MCF 10A (cell line): ENCODE results near the gene PARD3. TPM values are rescaled to one million over a fixed set of nuclear protein-coding genes. Genes with fewer than 3 reads are reported as not detected.

ENCODE experiments used
- BruUV-seq: library from RNA; stranded (reverse); fragments of 400-500 nt; replicated peaks from 2 replicates; lab custom pipeline; 2021; lab: Mats Ljungman, UMichigan
- CTCF ChIA-PET: fragments of 300-600 bp; sonication (Branson Sonifier 250); formaldehyde crosslinking; extraction: SDS; loops from one replicate; lab custom pipeline; 2021; ENCODE audit warnings: antibody characterized with exemption, inconsistent platforms; lab: Yijun Ruan, JAX
- POLR2A ChIA-PET: fragments of 300-600, 350-650 bp; sonication (Branson Sonifier 250); formaldehyde crosslinking; extraction: SDS; loops from one replicate; lab custom pipeline; 2020; ENCODE audit warnings: antibody characterized with exemption, inconsistent platforms; lab: Yijun Ruan, JAX
- DNase-seq: peaks from one replicate; pipeline ENCODE4 v3.0.0-alpha.2; 2018; ENCODE audit not compliant: unreplicated experiment
- H3K27ac Mint-ChIP-seq: one replicate; pipeline ENCODE4 v1.8.0; 2022; ENCODE audit warnings: mild to moderate bottlenecking, low read depth, mixed read lengths; ENCODE audit not compliant: unreplicated experiment
- H3K27me3 Mint-ChIP-seq: one replicate; pipeline ENCODE4 v1.8.0; 2022; ENCODE audit warnings: mixed read lengths; ENCODE audit not compliant: insufficient read depth, unreplicated experiment
- H3K36me3 Mint-ChIP-seq: one replicate; pipeline ENCODE4 v1.8.0; 2022; ENCODE audit warnings: mild to moderate bottlenecking, moderate library complexity, mixed read lengths; ENCODE audit not compliant: insufficient read depth, unreplicated experiment
- H3K4me1 Mint-ChIP-seq: one replicate; pipeline ENCODE4 v1.8.0; 2022; ENCODE audit warnings: mixed read lengths; ENCODE audit not compliant: insufficient read depth, unreplicated experiment
- H3K4me3 Mint-ChIP-seq: one replicate; pipeline ENCODE4 v1.8.0; 2022; ENCODE audit warnings: mild to moderate bottlenecking, moderate library complexity, mixed read lengths; ENCODE audit not compliant: unreplicated experiment
- H3K9me3 Mint-ChIP-seq: one replicate; pipeline ENCODE4 v1.8.0; 2022; ENCODE audit warnings: mixed read lengths; ENCODE audit not compliant: unreplicated experiment
- CTCF ChIP-seq: fragments of 200-600 bp; IDR thresholded peaks from one replicate; pipeline ENCODE4 v1.8.0; 2022; ENCODE audit warnings: antibody characterized with exemption, mild to moderate bottlenecking; ENCODE audit not compliant: unreplicated experiment
- intact Hi-C: fragments of 100-400 bp; cut with micrococcal nuclease; formaldehyde crosslinking; loops from 2 replicates; pipeline ENCODE4 v1.14.1; 2022
- total RNA-seq: library from RNA; stranded (reverse); gene quantifications from 2 replicates; pipeline ENCODE4 v1.2.3, GENCODE V29; 2022

Gene PARD3
- total RNA-seq, 1 experiment from 2014 or later: 70.0 TPM

DNA sequence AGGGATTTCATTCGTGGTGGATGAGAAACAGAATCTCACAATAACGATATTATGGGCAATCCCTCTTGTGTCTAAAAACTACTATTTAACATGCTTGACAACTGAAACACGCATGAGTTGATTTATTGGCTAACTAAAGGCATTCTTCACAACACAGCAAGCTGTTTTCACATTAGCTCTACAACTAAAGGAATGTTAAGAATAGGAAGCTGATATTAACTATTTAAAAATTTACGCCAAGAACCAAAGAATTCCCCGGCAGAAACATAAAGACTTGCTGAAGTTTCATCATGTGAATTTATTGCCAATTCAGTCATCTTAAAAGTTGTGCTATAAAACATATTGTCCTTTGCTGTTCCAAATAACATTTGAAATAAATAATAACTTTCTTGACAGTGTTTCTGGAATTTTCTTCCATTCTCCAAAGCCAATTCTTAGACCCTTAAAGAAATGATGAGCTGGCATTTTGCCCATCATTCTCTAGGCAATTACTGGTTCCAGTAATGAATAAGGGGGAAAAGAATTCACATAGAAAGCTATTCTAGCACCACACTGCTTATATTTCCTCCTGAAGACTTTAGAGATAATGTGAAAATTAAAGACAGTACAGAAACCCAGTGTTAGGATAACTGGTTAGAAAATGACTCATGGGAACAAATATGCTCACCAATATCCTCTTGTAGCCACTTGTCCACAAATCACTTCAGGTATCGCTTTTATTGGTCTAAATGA, 233.1 kb downstream of the PARD3 start:
- intact Hi-C loops: loop anchor here (5.0 kb wide), 2 partner anchors 55 kb away; no protein-coding TSS in a partner anchor

DNA sequence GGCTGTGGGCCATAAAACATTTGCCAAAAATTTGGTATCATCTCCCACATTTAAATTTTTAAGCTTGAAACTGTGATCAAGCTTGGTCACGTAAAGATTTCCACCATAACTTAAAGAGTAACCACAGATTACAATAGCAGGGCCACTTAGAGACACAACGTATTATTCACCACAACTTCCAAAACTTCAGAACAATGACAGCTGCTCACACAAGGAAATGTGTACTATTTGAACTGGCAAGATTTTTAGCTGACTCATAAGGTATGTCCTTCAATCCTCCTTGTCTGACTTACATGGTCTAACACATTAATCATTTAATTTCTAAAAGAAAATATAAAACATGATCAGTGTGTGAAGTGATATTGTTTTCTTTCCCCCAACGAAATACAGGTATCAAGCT, 234.5 kb downstream of the PARD3 start:
- H3K4me3 Mint-ChIP-seq: peak overlapping the region; percentile 38
- peaks cover 20% of the 10 kb centered on the region for H3K36me3 Mint-ChIP-seq
- ChIA-PET POLR2A (interaction anchor here (0.7 to 1.7 kb wide), 4 partner anchors 12 to 41 kb away, joined by 3 to 5 read pairs (median 4); no protein-coding TSS in a partner anchor), CTCF (interaction anchor here (0.6 kb wide), 1 partner anchor 1291 kb away, joined by 4 read pairs; no protein-coding TSS in a partner anchor)
- peak overlapping the region; percentile 88 for H3K27ac Mint-ChIP-seq
- H3K4me1 Mint-ChIP-seq: peaks cover 42% of the 10 kb centered on the region
- no peaks in the 10 kb centered on the region for H3K27me3 Mint-ChIP-seq
- peak; percentile 82 for DNase-seq
- intact Hi-C loops: loop anchor here (5.0 kb wide), 2 partner anchors 53 to 57 kb away; no protein-coding TSS in a partner anchor
- no TSS peak for BruUV-seq
- no peak for TF ChIP-seq CTCF
- H3K9me3 Mint-ChIP-seq: no peaks in the 10 kb centered on the region

More for the DNA sequence above, 233.1 kb downstream of the PARD3 start:
- H3K36me3 Mint-ChIP-seq: peaks cover 11% of the 10 kb centered on the region
- peak; percentile 37 for DNase-seq
- H3K27me3 Mint-ChIP-seq: no peaks in the 10 kb centered on the region
- no TSS peak for BruUV-seq
- H3K4me1 Mint-ChIP-seq: peaks cover 43% of the 10 kb centered on the region
- ChIA-PET POLR2A (interaction anchor here (1.0 to 1.7 kb wide), 2 partner anchors 12 to 38 kb away, joined by 3 to 5 read pairs; no protein-coding TSS in a partner anchor), CTCF (interaction anchor here (0.5 to 0.6 kb wide), 3 partner anchors 44 to 459 kb away, joined by 3 to 4 read pairs (median 4); no protein-coding TSS in a partner anchor)
- no peak for TF ChIP-seq CTCF
- H3K27ac Mint-ChIP-seq: peak overlapping the region; percentile 88
- H3K4me3 Mint-ChIP-seq: peak overlapping the region; percentile 31
- H3K9me3 Mint-ChIP-seq: no peaks in the 10 kb centered on the region

DNA sequence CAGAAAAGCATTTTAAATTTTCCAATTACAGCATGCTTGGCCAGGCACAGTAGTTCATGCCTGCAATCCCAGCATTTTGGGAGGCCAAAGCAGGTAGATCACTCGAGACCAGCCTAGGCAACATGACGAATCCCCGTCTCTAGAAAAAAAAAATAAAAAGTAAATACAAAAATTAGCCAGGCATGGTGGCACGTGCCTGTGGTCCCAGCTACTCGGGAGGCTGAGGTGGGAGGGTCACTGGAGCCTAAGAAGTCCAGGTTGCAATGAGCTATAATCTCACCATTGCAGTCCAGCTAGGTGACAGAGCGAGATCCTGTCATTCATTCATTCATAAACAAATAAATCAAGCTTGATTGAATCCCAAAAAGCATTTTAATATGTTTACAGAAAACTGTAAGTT, 234.9 kb downstream of the PARD3 start:
- intact Hi-C loops: loop anchor here (5.0 kb wide), 2 partner anchors 53 to 57 kb away; no protein-coding TSS in a partner anchor
- ChIA-PET CTCF (no interaction called here), POLR2A (interaction anchor here (0.7 to 1.2 kb wide), 3 partner anchors 12 to 42 kb away, joined by 3 to 4 read pairs (median 3); no protein-coding TSS in a partner anchor)
- Mint-ChIP-seq H3K4me3 (peak overlapping the region; percentile 38), H3K27me3 (no peaks in the 10 kb centered on the region), H3K27ac (peak overlapping the region; percentile 88), H3K36me3 (peaks cover 21% of the 10 kb centered on the region), H3K9me3 (no peaks in the 10 kb centered on the region), H3K4me1 (peaks cover 39% of the 10 kb centered on the region)
- DNase-seq: no peak
- no TSS peak for BruUV-seq
- no peak for TF ChIP-seq CTCF

DNA sequence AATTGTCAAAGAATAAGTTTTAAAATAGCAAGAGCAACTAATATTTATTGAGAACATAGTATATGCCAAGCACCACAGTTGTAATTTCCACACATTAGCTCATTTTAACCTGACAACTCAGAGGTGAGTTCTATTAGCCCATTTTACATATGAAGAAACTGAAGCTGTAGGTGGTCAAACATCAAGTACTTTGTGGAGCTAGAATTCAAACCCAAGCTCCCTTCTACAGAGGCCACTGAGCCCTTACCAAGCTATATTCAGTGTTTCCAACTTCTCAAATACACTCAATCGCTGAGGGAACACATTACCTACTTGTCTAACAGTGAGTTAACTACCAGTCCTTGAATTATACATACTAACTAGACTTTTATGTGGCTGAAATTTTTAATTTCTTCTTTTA, 236.6 kb downstream of the PARD3 start:
- no peaks in the 10 kb centered on the region for H3K9me3 Mint-ChIP-seq
- no peak overlapping the region for H3K4me3 Mint-ChIP-seq
- peaks cover 15% of the 10 kb centered on the region for H3K36me3 Mint-ChIP-seq
- POLR2A ChIA-PET: no interaction called here
- intact Hi-C loops: no loop called here
- no peak for TF ChIP-seq CTCF
- no peak for DNase-seq
- CTCF ChIA-PET: interaction anchor here (0.7 to 1.5 kb wide), 3 partner anchors 77 to 1268 kb away, joined by 3 to 4 read pairs (median 3); no protein-coding TSS in a partner anchor
- H3K4me1 Mint-ChIP-seq: peaks cover 33% of the 10 kb centered on the region
- no peaks in the 10 kb centered on the region for H3K27me3 Mint-ChIP-seq
- no TSS peak for BruUV-seq
- no peak overlapping the region for H3K27ac Mint-ChIP-seq
